HG03066 (cell line): ENCODE data around the gene TLR5.
A peak's percentile ranks its signal among the peaks of the same experiment; 100 is the strongest.

ENCODE experiments used
- ATAC-seq: cut with Tn5 transposase; IDR thresholded peaks from one replicate; pipeline ENCODE4 v1.9.1; 2021; ENCODE audit warnings: low read depth; ENCODE audit not compliant: unreplicated experiment

TLR5 gene

GRCh38 chr1:223114871-223115270, 28.2 kb downstream of the TLR5 start:
- no peak for ATAC-seq

DNA sequence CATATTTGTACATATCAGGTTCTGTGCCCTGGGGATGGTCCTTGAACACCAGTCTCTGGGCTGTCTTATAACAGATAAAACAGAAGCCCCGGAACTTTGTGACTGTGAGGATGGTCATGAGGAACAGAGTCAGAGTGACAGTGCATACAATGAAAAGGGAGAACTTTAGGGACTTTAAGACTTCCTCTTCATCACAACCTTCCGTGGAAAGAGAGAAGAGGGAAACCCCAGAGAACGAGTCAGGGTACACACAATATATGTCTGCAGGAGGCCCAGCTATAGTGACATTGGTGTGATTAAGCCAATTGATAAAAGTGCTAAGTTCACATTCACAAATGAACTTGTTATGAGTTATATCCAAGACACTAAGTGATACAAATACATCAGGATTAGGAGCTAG, 32.1 kb downstream of the TLR5 start:
- no peak for ATAC-seq

GRCh38 chr1:223109581-223110026, 33.4 kb downstream of the TLR5 start:
- ATAC-seq, result no peak

GRCh38 chr1:223106856-223107255, 36.2 kb downstream of the TLR5 start:
- no peak for ATAC-seq

DNA sequence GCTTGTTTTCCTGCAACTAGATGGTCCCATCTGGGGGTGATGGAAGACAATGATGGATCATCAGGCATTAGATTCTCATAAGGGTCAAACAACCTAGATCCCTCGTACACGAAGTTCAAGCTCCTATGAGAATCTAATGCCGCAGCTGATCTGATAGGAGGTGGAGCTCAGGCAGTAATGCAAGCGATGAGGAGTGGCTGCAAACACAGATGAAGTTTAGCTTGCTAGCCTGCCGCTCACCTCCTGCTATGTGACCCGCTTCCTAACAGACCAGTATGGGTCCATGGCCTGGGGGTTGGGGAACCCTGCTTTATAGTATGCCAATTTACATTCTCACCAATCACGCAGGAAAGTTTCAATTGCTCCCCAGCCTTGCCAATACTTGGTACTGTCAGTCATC, 37.5 kb downstream of the TLR5 start:
- no peak for ATAC-seq

GRCh38 chr1:223102797-223103533, 40.1 kb downstream of the TLR5 start:
- ATAC-seq, result no peak

GRCh38 chr1:223097713-223098112, 45.3 kb downstream of the TLR5 start:
- no peak for ATAC-seq

- no peak for ATAC-seq
Measured at GRCh38 chr1:223095870-223096269, 47.2 kb downstream of the TLR5 start.

GRCh38 chr1:223091896-223092295, 51.2 kb downstream of the TLR5 start:
- no peak for ATAC-seq

- no peak for ATAC-seq
Measured at GRCh38 chr1:223089250-223089649, 53.8 kb downstream of the TLR5 start.

DNA sequence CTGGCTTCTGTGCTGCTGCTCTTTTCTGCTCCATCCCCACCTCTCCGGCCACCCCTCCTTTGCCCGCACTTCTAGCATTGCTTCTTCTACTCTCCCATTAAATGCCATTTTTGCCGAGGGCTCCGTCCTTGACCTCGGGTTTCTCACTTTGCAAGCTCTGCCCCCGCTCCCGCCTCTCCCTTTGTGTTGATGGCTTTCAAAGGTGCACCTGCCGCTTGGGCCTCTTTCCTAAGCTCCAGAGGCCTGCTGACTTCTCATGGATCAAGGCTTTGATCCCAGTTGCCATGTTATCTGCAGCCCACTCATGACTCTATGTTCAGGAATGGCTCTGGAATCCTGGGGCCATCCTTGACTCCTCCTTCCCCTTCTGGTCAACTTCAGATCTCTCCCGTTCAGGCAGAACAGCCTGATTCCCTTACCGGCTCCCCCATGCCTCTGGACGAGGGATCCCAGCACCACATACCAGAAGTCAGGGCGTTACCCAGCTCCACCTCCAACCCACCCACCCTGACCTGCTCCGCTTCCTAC, 54.3 kb downstream of the TLR5 start:
- no peak for ATAC-seq

DNA sequence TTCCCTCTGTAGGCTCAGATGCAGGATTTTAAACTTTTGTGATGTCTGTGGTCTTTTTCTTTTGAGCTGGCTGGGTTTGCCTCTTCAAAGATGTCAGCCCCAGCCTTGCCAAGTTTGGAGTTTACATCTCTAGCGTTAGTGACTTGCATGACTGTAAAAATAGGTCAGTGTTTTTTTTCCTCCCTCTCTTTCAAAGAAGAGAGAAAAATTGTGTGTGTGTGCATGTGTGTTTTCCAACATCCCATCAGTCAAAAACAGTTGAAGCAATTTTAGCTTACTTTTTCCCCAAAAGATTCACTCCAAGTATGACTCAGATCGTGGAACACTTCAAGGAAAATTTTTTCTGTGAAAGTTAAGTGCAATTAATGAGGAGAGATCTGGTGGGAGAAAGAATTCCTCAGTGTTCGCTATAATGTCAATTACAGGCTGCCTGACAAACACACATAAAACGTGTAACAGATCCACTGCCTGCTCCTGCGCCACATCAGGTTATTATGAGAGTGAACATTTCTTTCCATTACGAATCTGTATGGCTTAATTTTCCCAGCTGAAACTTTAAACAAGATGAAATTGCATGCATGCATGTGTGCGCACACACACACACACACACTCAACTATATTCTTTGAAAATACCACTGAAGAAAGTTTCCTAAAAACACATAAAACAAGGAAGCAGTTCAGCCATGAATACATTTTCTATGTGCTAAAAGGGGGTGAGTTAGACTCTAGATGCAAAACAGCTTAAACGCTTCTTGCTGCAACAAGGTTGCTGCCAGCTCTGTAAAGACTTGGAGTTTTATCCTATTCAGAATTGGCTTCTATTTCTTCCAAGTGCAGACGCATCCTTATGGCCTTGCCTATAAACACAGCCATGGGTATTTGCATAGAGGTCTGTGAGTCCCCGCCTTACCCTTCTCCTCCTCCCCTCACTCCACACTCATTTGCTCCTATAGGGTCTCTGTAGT, 55.5 kb downstream of the TLR5 start:
- ATAC-seq, result no peak

DNA sequence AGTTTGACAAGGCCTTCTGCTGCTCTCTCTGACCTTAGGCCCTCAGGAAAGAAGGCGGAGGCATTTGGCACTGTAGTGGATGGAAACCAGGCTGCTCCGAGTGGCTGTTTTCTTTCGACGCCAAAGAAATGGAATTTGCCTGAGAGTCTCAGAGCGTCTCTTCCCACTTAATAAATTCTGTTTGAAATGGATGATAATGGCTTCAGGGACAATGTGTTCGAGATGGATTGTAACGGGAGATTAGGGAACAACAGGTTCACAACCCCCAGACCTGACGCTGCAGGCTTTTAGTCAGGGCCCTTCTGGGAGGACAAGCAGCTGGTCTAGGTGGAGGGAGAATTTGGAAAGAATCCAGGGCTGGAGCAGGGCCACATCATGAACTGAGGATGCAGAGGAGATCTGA, 58.6 kb downstream of the TLR5 start:
- no peak for ATAC-seq

- ATAC-seq, result no peak
Measured at GRCh38 chr1:223083831-223084230, 59.2 kb downstream of the TLR5 start.

- ATAC-seq, result no peak
Measured at GRCh38 chr1:223082914-223083313, 60.1 kb downstream of the TLR5 start.

DNA sequence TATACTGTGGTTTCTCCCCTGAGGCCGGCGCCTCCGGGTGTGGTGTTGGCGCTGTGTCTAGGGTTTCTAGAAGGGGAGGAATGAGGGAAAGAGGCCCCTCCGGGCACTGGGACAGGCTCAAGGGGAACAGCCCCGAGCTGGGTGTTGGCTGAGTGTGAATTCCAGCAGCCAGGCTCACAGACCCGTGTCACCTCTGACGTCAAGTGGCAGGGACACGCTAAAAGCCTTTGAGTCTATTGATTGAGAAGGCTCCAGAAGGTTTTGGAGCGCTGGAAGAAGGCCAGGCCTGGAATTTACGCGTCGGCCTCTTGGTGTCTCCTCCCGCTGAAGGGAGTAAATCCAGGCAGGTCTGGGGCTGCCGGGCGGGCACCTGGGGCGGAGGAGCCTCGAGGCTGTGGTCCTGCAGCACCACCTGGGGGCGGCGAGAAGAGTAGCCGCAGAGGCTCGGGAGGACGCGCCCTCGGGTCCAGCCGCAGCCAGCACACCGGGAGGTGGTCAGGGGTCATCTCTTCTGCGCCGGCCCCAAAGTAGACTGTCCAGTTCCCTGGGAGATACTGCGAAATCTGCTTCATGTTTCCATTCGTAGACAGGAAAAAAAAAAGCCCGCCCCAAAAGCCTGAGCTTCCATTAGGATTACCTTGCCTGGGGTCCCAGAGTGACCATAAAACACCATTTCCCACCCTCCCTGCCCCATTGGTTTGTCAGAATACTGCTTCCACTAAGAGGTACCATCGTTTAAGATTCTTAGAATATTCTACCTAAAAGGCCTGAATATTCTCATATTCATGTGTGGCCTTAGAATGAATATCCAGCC, 61.7 kb downstream of the TLR5 start:
- peak; percentile 96 for ATAC-seq

- ATAC-seq, result no peak
Measured at GRCh38 chr1:223079498-223079897, 63.5 kb downstream of the TLR5 start.

- ATAC-seq, result no peak
Measured at GRCh38 chr1:223077247-223077833, 65.7 kb downstream of the TLR5 start.

- no peak for ATAC-seq
Measured at GRCh38 chr1:223076362-223076761, 66.7 kb downstream of the TLR5 start.

DNA sequence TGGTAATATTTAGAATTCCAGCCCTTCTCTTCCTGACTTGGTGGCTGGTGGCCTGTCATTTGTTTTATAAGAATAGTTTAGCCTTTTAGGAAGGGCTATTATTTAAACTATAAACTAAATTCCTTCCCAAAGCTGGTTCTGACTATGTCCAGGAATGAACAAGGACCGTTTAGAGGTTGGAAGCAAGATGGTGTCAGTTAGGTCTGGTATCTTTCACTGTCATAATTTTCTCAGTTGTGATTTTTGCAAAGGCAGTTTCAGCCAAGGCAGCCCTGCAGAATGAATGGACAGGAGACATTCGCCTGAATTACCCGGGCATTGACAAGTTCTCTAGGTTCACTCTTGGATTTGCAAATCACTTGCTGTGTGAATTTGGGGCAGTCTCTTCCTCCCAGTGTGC, 67.2 kb downstream of the TLR5 start:
- no peak for ATAC-seq
